ENCODE data around the gene LRFN2.

LRFN2 gene

DNA sequence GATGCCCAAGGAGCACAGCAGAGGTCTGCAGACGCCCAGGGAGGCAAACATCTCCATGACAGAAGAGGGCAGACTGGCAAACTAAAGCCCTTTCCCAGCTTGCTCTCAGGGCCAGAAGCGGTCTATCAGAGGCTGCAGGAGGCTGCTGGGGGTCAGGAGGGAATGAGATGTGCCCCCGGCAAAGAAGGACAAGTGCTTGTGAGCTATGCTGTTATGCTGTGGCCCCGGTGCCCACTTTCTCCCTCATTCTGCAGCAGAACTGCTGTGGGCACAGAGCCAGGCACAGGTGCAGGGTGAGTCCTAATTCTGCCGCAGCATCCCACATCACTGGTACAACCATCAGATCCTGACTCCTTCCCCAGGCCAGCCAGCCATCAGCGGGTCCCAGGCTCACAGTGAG is 46.4 kb downstream of the LRFN2 start:
- TF ChIP-seq, protein P1, sequence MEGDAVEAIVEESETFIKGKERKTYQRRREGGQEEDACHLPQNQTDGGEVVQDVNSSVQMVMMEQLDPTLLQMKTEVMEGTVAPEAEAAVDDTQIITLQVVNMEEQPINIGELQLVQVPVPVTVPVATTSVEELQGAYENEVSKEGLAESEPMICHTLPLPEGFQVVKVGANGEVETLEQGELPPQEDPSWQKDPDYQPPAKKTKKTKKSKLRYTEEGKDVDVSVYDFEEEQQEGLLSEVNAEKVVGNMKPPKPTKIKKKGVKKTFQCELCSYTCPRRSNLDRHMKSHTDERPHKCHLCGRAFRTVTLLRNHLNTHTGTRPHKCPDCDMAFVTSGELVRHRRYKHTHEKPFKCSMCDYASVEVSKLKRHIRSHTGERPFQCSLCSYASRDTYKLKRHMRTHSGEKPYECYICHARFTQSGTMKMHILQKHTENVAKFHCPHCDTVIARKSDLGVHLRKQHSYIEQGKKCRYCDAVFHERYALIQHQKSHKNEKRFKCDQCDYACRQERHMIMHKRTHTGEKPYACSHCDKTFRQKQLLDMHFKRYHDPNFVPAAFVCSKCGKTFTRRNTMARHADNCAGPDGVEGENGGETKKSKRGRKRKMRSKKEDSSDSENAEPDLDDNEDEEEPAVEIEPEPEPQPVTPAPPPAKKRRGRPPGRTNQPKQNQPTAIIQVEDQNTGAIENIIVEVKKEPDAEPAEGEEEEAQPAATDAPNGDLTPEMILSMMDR (conservative IDR thresholded peaks at IDR 0.05; ENCODE audit: low read length), result no peak

DNA sequence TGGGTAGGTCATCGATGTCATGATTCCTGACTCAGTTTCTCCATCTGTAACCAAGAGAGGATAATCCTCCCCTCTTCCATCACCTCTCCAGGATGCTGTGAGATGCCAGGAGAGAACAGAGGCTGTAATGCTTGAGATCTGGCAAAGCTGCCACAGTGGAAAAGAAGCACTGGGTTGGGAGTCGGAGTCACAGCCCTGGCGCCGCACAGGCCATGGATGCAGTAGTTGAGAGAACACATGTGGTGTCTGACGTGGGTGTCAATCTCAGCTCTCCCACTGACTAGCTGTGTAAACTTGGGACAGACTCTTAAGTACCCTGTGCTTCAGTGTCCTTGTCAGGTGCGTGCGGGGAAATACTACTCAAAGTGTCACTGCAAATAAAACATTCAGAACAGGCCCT is 47.3 kb downstream of the LRFN2 start:
- TF ChIP-seq, protein P1 (conservative IDR thresholded peaks at IDR 0.05; ENCODE audit: low read length), result no peak
- DNase-seq (ENCODE audit: low read depth), result no peak
- no peak overlapping the region for H3K4me3 ChIP-seq (ENCODE audit: low read length)

More for the DNA sequence above, 46.4 kb downstream of the LRFN2 start:
- no peak overlapping the region for H3K4me3 ChIP-seq (ENCODE audit: low read length)
- DNase-seq (ENCODE audit: low read depth), result no peak

DNA sequence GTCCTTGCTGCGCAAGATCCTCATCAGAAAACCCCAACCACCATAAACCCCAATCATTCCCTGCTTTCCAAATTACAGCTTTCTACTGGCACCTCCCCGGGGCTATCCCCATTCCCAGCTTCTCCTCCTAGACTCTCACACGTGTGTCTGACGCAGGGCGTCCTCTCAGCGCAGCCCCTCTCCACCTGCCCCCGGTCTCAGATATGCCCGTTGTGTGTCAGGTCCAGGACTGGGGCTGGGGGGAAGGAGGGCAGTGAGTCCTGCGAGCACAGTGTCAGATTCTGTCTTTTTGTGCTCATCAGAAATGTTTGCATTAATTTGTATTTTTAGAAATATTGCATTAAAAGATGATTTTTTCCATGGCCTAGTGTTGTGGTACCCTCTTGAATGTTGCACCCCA is 48.6 kb downstream of the LRFN2 start:
- DNase-seq (ENCODE audit: low read depth), result no peak
- TF ChIP-seq, protein P1 (conservative IDR thresholded peaks at IDR 0.05; ENCODE audit: low read length), result no peak
- no peak overlapping the region for H3K4me3 ChIP-seq (ENCODE audit: low read length)

DNA sequence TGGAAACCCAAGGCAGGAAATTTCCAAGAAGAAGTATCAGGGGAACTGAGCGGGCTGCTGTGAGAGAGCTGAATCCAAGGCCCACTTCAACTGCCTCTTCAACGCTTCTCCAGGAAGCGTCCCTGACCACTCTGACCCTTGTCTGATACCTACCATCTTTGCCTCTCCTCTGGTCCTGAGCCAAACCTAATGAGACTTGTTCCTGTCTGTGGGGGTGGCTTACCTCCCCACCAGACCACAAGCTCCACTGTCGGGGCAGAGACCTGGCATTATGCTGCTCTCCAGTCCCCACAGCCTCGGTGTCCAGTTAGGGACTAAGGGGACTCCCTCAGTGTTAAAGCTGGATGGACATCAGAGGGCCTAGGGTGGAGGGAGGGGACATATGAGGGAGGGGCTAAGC is 49.7 kb downstream of the LRFN2 start:
- DNase-seq (ENCODE audit: low read depth), result no peak
- TF ChIP-seq, protein P1 (conservative IDR thresholded peaks at IDR 0.05; ENCODE audit: low read length), result no peak
- no peak overlapping the region for H3K4me3 ChIP-seq (ENCODE audit: low read length)

DNA sequence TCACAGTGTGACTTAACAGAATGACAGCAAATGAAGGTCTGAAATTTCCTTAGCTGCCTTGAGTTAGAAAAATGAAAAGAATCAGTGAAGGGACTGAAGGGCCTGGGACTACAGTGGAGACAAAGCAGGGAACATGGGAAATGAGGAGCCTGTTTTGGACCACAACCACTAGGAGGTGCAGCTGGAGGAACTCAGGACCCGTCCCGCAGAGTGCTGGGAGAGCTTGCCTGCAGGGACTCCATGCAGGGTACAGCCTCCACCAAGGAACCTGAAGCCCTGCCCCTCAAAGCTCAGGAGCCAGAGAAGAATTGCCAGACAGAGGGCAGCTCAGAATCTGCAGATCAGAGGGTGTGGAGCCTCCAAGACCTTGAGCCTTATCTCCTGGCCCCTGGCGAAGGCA is 50.7 kb downstream of the LRFN2 start:
- no peak for DNase-seq (ENCODE audit: low read depth)
- TF ChIP-seq, protein P1 (conservative IDR thresholded peaks at IDR 0.05; ENCODE audit: low read length), result peak; percentile 21; the same call in 1 of the 2 replicates
- no peak overlapping the region for H3K4me3 ChIP-seq (ENCODE audit: low read length)

DNA sequence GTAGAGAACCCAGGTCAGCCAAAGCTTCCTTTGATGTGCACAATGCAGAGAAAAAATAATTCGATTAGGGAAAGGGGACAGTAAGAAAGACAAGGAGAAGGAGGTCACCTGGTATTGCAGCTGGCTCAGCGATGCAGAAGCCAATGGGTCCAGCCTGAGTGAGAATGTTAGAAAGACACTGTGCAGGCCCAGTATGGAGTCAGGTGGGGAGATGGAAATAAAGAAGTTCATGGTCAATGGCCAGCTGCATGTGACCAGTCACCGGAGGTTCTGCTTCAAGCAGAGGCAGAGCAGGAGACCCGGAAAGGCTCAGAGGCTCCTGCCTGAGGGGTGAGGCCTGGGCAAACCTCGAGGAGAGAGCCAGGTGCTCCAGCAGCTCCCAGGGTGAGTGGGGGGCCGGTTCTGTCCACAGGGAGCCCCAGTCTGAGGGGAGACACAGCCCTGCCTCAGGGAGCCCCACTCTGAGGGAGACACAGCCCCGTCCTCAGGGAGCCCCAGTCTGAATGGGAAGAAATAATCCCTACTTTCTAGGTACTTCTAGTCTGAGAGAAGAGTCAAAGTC is 51.3 kb downstream of the LRFN2 start:
- H3K4me3 ChIP-seq (ENCODE audit: low read length), result no peak overlapping the region
- TF ChIP-seq, protein P1 (conservative IDR thresholded peaks at IDR 0.05; ENCODE audit: low read length), result no peak

DNA sequence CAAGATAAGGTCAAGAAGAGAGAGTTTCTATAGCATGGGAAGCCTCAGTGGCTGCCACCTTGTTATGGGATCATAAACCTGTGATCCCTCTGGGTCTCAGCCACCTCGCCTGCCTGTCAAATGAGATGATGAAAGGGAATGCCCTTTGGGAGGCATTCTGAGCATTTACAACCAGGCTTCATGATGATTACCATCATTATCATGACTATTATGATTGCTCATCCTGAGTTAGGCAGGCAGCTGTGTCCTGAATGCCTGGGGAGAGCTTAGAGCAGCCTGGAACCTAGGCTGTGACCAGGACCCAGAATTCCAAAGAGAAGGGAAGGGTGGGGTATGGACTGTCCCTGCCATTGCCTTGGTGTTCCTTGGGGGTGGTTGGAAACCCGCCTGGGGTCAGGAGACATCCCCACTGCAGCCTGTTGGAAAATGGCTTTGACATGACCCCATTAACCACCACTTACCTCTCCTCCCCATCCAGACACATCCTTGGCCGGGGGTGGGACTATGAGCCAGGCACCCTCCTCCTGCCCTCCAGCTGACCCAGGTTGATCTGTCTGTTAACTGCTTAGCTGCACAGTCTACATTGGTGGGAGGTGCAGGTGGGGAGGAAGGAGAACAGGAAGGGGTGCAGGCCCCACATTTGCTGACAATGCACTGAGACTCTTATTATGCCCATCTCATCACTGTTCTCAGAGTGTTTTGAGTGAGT is 51.9 kb downstream of the LRFN2 start:
- TF ChIP-seq, protein P1 (conservative IDR thresholded peaks at IDR 0.05; ENCODE audit: low read length), result no peak
- no peak overlapping the region for H3K4me3 ChIP-seq (ENCODE audit: low read length)
- DNase-seq (ENCODE audit: low read depth), result no peak

More for the DNA sequence above, 51.3 kb downstream of the LRFN2 start:
- no peak for DNase-seq (ENCODE audit: low read depth)

All from AG10803 (cell line).